ENCODE results near the gene FBXO27. TPM values are rescaled to one million over a fixed set of nuclear protein-coding genes. Genes with fewer than 3 reads are reported as not detected.

Gene FBXO27
- polyA plus RNA-seq, 2 of the 4 experiments (the other 2 are of a cell fraction), result 15.2 to 17.5 TPM

DNA sequence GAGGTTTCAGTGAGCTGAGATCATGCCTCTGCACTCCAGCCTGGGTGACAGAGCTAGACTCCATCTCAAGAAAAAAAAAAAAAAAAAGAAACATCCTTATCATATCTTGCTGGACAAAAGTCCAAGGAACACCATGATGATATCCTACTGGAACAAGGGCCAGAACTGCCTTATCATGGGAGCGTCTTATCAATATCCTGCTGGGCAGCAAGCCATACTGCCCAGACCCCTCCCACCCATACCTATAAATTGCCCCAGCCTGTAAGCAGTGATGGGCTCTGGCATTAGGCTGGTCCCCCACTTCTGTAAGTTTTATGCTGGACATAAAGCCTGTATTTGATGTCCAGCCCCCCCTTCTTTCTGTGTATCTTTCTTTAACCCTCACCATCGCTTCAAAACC lies 14.7 kb upstream of the FBXO27 start:
- Histone ChIP-seq H3K27ac (no peak overlapping the region), H3K4me1 (peaks cover 5% of the 10 kb centered on the region; the same call in 1 of the 3 replicates), H3K4me2 (no peak overlapping the region), H3K9me3 (no peaks in the 10 kb centered on the region), H3K4me3 (no peak overlapping the region)
- POLR2A ChIA-PET, result interaction anchor here (0.6 kb wide), 1 partner anchor 42 kb away, joined by 5 read pairs; no protein-coding TSS in a partner anchor
- FAIRE-seq, result no peak
- TF ChIP-seq, protein P1, sequence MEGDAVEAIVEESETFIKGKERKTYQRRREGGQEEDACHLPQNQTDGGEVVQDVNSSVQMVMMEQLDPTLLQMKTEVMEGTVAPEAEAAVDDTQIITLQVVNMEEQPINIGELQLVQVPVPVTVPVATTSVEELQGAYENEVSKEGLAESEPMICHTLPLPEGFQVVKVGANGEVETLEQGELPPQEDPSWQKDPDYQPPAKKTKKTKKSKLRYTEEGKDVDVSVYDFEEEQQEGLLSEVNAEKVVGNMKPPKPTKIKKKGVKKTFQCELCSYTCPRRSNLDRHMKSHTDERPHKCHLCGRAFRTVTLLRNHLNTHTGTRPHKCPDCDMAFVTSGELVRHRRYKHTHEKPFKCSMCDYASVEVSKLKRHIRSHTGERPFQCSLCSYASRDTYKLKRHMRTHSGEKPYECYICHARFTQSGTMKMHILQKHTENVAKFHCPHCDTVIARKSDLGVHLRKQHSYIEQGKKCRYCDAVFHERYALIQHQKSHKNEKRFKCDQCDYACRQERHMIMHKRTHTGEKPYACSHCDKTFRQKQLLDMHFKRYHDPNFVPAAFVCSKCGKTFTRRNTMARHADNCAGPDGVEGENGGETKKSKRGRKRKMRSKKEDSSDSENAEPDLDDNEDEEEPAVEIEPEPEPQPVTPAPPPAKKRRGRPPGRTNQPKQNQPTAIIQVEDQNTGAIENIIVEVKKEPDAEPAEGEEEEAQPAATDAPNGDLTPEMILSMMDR (IDR thresholded peaks at IDR 0.05), result no peak
- TF ChIP-seq ZC3H11A (IDR thresholded peaks at IDR 0.05) (no peak), HOXB13 (CRISPR knock-in tag; IDR thresholded peaks at IDR 0.05; ENCODE audit: low read depth) (no peak), ESRRA (IDR thresholded peaks at IDR 0.05; ENCODE audit: borderline replicate concordance, low read length) (no peak), RCOR1 (IDR thresholded peaks at IDR 0.05; ENCODE audit: low read depth, low read length) (no peak), KDM5A (IDR thresholded peaks at IDR 0.05) (no peak)
- TF ChIP-seq, protein P2, sequence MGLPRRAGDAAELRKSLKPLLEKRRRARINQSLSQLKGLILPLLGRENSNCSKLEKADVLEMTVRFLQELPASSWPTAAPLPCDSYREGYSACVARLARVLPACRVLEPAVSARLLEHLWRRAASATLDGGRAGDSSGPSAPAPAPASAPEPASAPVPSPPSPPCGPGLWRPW (IDR thresholded peaks at IDR 0.05), result no peak
- TF ChIP-seq, protein P3, sequence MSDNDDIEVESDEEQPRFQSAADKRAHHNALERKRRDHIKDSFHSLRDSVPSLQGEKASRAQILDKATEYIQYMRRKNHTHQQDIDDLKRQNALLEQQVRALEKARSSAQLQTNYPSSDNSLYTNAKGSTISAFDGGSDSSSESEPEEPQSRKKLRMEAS (IDR thresholded peaks at IDR 0.05), result no peak
- TF ChIP-seq, protein P4, sequence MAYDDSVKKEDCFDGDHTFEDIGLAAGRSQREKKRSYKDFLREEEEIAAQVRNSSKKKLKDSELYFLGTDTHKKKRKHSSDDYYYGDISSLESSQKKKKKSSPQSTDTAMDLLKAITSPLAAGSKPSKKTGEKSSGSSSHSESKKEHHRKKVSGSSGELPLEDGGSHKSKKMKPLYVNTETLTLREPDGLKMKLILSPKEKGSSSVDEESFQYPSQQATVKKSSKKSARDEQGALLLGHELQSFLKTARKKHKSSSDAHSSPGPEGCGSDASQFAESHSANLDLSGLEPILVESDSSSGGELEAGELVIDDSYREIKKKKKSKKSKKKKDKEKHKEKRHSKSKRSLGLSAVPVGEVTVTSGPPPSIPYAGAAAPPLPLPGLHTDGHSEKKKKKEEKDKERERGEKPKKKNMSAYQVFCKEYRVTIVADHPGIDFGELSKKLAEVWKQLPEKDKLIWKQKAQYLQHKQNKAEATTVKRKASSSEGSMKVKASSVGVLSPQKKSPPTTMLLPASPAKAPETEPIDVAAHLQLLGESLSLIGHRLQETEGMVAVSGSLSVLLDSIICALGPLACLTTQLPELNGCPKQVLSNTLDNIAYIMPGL (CRISPR knock-in tag; IDR thresholded peaks at IDR 0.05; ENCODE audit: borderline replicate concordance), result no peak
- TF ChIP-seq, protein P5, sequence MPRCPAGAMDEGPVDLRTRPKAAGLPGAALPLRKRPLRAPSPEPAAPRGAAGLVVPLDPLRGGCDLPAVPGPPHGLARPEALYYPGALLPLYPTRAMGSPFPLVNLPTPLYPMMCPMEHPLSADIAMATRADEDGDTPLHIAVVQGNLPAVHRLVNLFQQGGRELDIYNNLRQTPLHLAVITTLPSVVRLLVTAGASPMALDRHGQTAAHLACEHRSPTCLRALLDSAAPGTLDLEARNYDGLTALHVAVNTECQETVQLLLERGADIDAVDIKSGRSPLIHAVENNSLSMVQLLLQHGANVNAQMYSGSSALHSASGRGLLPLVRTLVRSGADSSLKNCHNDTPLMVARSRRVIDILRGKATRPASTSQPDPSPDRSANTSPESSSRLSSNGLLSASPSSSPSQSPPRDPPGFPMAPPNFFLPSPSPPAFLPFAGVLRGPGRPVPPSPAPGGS (IDR thresholded peaks at IDR 0.05), result no peak
- no peak for ATAC-seq
- no peak for DNase-seq (ENCODE audit: low read depth in 1 of 2, low spot score in 1 of 2)
- WGBS (ENCODE audit: missing lambda C conversion rate), result 89% methylated on average over 2 of the region's 2 CpGs
- CTCF ChIA-PET, result interaction anchor here (0.6 to 33.6 kb wide), 4 partner anchors 27 to 75 kb away, joined by 3 to 612 read pairs (median 8); partner anchors contain the start of gene ACP7

DNA sequence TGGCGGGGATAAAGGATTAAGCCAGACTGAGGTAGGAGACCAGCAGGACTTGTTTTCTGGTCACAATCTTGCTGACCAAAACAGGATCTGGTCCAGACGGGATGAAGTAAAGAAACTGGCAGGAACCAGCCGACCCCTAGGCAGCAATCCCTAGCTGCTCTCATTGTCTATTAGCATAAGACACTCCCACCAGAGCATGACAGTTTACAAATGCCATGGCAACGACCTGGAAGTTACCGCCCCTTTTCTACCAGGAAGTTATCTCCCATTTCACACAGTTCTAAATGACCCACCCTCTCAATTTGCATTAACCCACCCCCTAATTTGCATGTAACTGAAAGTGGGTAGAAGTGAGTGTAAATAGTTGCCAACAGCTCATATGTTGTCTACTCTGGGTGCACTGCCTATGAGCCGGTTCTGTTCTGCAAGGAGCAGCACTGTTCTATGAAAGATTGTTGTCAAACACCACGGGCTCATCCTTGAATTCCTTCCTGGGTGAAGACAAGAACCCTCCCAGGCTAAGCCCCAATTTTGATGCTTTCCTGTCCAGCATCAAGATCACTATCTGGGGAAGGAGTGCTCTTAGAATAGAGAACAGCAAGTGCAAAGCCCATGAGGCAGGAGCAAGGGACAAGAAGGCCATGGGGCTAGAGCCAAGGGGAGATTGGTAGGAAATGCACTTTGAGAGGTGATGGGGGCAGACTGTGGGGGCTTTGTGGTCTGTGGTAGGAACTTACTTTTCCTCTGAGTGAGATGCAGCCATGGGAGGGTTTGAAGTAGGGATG lies 13.9 kb upstream of the FBXO27 start:
- FAIRE-seq (peak; percentile 94), ATAC-seq (peak; percentile 87 to 93), DNase-seq (ENCODE audit: low read depth in 1 of 2, low spot score in 1 of 2) (peak in 1 of 2 experiments; percentile 87)
- Histone ChIP-seq H3K4me1 (peaks cover 5% of the 10 kb centered on the region; the same call in 1 of the 3 replicates), H3K4me2 (0 out of 3 replicates have a peak overlapping the region, but pooled peaks have one; percentile 1), H3K9me3 (no peaks in the 10 kb centered on the region), H3K4me3 (no peak overlapping the region), H3K27ac (peak overlapping the region in 1 of 2 experiments; percentile 24; a peak in 3 of 6 replicates)
- CTCF ChIA-PET, result interaction anchor here (0.6 to 33.6 kb wide), 9 partner anchors 9 to 281 kb away, joined by 3 to 612 read pairs (median 4); partner anchors contain the start of gene ACP7
- POLR2A ChIA-PET, result interaction anchor here (0.5 to 1.9 kb wide), 6 partner anchors 11 to 161 kb away, joined by 3 to 12 read pairs (median 4); partner anchors contain the start of genes FBXO17 and FBXO27
- 60% methylated on average over 7 of the region's 7 CpGs for WGBS (ENCODE audit: missing lambda C conversion rate)
- TF ChIP-seq SREBF2 (IDR thresholded peaks at IDR 0.05), result no peak
- no peak for TF ChIP-seq NPAS2 (CRISPR knock-in tag; IDR thresholded peaks at IDR 0.05; ENCODE audit: borderline replicate concordance)
- TF ChIP-seq, protein P2 (IDR thresholded peaks at IDR 0.05), result no peak
- TF ChIP-seq, protein P6, sequence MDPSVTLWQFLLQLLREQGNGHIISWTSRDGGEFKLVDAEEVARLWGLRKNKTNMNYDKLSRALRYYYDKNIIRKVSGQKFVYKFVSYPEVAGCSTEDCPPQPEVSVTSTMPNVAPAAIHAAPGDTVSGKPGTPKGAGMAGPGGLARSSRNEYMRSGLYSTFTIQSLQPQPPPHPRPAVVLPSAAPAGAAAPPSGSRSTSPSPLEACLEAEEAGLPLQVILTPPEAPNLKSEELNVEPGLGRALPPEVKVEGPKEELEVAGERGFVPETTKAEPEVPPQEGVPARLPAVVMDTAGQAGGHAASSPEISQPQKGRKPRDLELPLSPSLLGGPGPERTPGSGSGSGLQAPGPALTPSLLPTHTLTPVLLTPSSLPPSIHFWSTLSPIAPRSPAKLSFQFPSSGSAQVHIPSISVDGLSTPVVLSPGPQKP (IDR thresholded peaks at IDR 0.05; ENCODE audit: low read depth, low read length), result no peak
- TF ChIP-seq POLR2A (IDR thresholded peaks at IDR 0.05; ENCODE audit: low read length), result no peak
- no peak for TF ChIP-seq TFCP2L1 (CRISPR knock-in tag; IDR thresholded peaks at IDR 0.05)
- TF ChIP-seq CBX2 (IDR thresholded peaks at IDR 0.05; ENCODE audit: borderline replicate concordance, low read depth), result no peak
- no peak for TF ChIP-seq NR3C1 (IDR thresholded peaks at IDR 0.05)
- TF ChIP-seq MAFK (IDR thresholded peaks at IDR 0.05; ENCODE audit: partially characterized antibody), result no peak
- TF ChIP-seq, protein P3 (IDR thresholded peaks at IDR 0.05), result no peak
- no peak for TF ChIP-seq RFX5 (IDR thresholded peaks at IDR 0.05)
- TF ChIP-seq CBX8 (IDR thresholded peaks at IDR 0.05), result no peak
- TF ChIP-seq, protein P7, sequence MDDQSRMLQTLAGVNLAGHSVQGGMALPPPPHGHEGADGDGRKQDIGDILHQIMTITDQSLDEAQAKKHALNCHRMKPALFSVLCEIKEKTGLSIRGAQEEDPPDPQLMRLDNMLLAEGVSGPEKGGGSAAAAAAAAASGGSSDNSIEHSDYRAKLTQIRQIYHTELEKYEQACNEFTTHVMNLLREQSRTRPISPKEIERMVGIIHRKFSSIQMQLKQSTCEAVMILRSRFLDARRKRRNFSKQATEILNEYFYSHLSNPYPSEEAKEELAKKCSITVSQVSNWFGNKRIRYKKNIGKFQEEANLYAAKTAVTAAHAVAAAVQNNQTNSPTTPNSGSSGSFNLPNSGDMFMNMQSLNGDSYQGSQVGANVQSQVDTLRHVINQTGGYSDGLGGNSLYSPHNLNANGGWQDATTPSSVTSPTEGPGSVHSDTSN (IDR thresholded peaks at IDR 0.05), result no peak
- no peak for TF ChIP-seq CHD4 (IDR thresholded peaks at IDR 0.05; ENCODE audit: borderline replicate concordance)
- TF ChIP-seq EHMT2 (IDR thresholded peaks at IDR 0.05; ENCODE audit: low read depth), result no peak
